GM12878 (cell line): Measurements from ENCODE around the gene ABL2. TPM values are rescaled to one million over a fixed set of nuclear protein-coding genes. Genes with fewer than 3 reads are reported as not detected.
A peak's percentile ranks its signal among the peaks of the same experiment; 100 is the strongest.

Source experiments
- BCLAF1 ChIP-seq: fragments of 450-650 bp; IDR thresholded peaks from 2 replicates; pipeline ENCODE4 v1.6.1; 2017; ENCODE audit warnings: antibody characterized with exemption, mild to moderate bottlenecking, moderate library complexity
- CEBPB ChIP-seq, 2 experiments: fragments of 150-350 bp in 1 of 2; IDR thresholded peaks; 2 replicates each; pipeline ENCODE4 v1.6.1; 2012 to 2014; ENCODE audit warnings: low read depth in 2 of 2, low read length in 2 of 2, borderline replicate concordance in 1 of 2, inconsistent platforms in 1 of 2
- CTCF ChIP-seq, 3 experiments: IDR thresholded peaks in 2 of 3; conservative IDR thresholded peaks in 1 of 3; 2 replicates each; pipeline ENCODE4 v1.5.1; 2011; ENCODE audit warnings: low read depth in 3 of 3, low read length in 3 of 3, mild to moderate bottlenecking in 3 of 3, control low read depth in 2 of 3, moderate library complexity in 2 of 3, inconsistent platforms in 1 of 3, mixed read lengths in 1 of 3; ENCODE audit not compliant: control insufficient read depth in 2 of 3, insufficient read depth in 1 of 3; ENCODE audit errors: extremely low read depth in 1 of 3
- EP300 ChIP-seq, 2 experiments: fragments of 150-350 bp in 1 of 2; IDR thresholded peaks; 2 replicates each; pipeline ENCODE4 v1.6.1; 2011 to 2012; ENCODE audit warnings: low read depth in 2 of 2, low read length in 2 of 2, borderline replicate concordance in 1 of 2, improper control_type of control experiment in 1 of 2, inconsistent platforms in 1 of 2; ENCODE audit not compliant: control insufficient read depth in 1 of 2
- GATAD2B ChIP-seq: fragments of 450-650 bp; conservative IDR thresholded peaks from 2 replicates; pipeline ENCODE4 v1.6.1; 2017; ENCODE audit warnings: low read depth, mild to moderate bottlenecking, moderate library complexity
- HDAC6 ChIP-seq: fragments of 200-600 bp; sonication (generic); IDR thresholded peaks from one replicate; pipeline ENCODE4 v1.8.0; 2017; ENCODE audit warnings: antibody characterized with exemption; ENCODE audit not compliant: unreplicated experiment
- IKZF1 ChIP-seq: fragments of 450-650 bp; conservative IDR thresholded peaks from 2 replicates; pipeline ENCODE4 v1.6.1; 2017; ENCODE audit warnings: antibody characterized with exemption, mild to moderate bottlenecking
- KLF5 ChIP-seq: fragments of 450-650 bp; IDR thresholded peaks from 2 replicates; pipeline ENCODE4 v1.6.1; 2014; ENCODE audit warnings: mild to moderate bottlenecking; ENCODE audit not compliant: partially characterized antibody
- NFXL1 ChIP-seq: fragments of 450-650 bp; IDR thresholded peaks from 2 replicates; pipeline ENCODE4 v1.6.1; 2017; ENCODE audit warnings: antibody characterized with exemption, mild to moderate bottlenecking, borderline replicate concordance
- PKNOX1 ChIP-seq: fragments of 450-650 bp; IDR thresholded peaks from 2 replicates; pipeline ENCODE4 v1.6.1; 2016; ENCODE audit warnings: mild to moderate bottlenecking
- POLR2A ChIP-seq: IDR thresholded peaks from 2 replicates; pipeline ENCODE4 v1.6.1; 2011; ENCODE audit warnings: low read depth, mild to moderate bottlenecking, low read length
- POLR2AphosphoS5 ChIP-seq: IDR thresholded peaks from 2 replicates; pipeline ENCODE4 v1.6.1; 2011; ENCODE audit warnings: mild to moderate bottlenecking, low read length, inconsistent platforms
- RB1 ChIP-seq: fragments of 450-650 bp; formaldehyde crosslinking; IDR thresholded peaks from 2 replicates; pipeline ENCODE4 v1.6.1; 2017; ENCODE audit warnings: mild to moderate bottlenecking, borderline replicate concordance
- SP1 ChIP-seq: IDR thresholded peaks from one replicate; pipeline ENCODE4 v1.6.1; 2011; ENCODE audit warnings: low read depth, low read length
- polyA plus RNA-seq, 11 experiments: library from polyadenylated mRNA; depleted of rRNA in 4 of 11; unstranded in 6 of 11; stranded (reverse) in 5 of 11; fragments of >200 nt; fragmentation: Nextera tagmentation in 4 of 11; fragmentation: Illumina TruSeq in 1 of 11; extraction: Ambion mirVana in 4 of 11; extraction: Trizol in 1 of 11; gene quantifications; 1 replicate in 1 of 11; 2 replicates in 10 of 11; pipeline versions ENCODE4 v1.2.1 to v1.2.3, GENCODE V29; 2011 to 2016; ENCODE audit warnings: inconsistent platforms in 2 of 11, missing spikeins in 2 of 11, low read depth in 1 of 11
- total RNA-seq, 4 experiments: library from RNA; depleted of rRNA in 3 of 4; stranded (reverse); fragments of >200 nt in 3 of 4; fragmentation: Illumina TruSeq in 1 of 4; extraction: Trizol in 1 of 4; gene quantifications; 2 replicates each; pipeline versions ENCODE4 v1.2.1 to v1.2.3, GENCODE V29; 2013 to 2021
- TF ChIP-seq, protein P1 (sequence below): IDR thresholded peaks from 2 replicates; pipeline ENCODE4 v1.6.1; 2011; ENCODE audit warnings: borderline replicate concordance, low read depth, mild to moderate bottlenecking, moderate library complexity, mixed read lengths, low read length; ENCODE audit not compliant: insufficient read depth; ENCODE audit errors: extremely low read length
- TF ChIP-seq, protein P2 (sequence below): IDR thresholded peaks from 2 replicates; pipeline ENCODE4 v1.6.1; 2012; ENCODE audit warnings: low read depth, low read length, improper control_type of control experiment
- TF ChIP-seq, protein P3 (sequence below): fragments of 150-350 bp; IDR thresholded peaks from 2 replicates; pipeline ENCODE4 v1.6.1; 2016; ENCODE audit warnings: low read depth, low read length

ABL2 gene
- total and polyA plus RNA-seq, 10 of the 15 experiments (the other 5 are each of a cell fraction or from before 2014, with no cell fraction given) = 0.57 to 9.4 (median 3.6) TPM

GRCh38 chr1:179081687-179082332 is 147.7 kb downstream of the ABL2 start, which contains the start of gene TOR3A (continued):
- TF ChIP-seq, protein P1, sequence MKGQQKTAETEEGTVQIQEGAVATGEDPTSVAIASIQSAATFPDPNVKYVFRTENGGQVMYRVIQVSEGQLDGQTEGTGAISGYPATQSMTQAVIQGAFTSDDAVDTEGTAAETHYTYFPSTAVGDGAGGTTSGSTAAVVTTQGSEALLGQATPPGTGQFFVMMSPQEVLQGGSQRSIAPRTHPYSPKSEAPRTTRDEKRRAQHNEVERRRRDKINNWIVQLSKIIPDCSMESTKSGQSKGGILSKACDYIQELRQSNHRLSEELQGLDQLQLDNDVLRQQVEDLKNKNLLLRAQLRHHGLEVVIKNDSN = peak; percentile 93
- no peak for TF ChIP-seq CTCF (IDR thresholded peaks at IDR 0.05 in 2 of 3, conservative IDR thresholded peaks at IDR 0.05 in 1 of 3; ENCODE audit: control insufficient read depth in 2 of 3, extremely low read depth in 1 of 3, insufficient read depth in 1 of 3, low read depth in 3 of 3, low read length in 3 of 3)
- TF ChIP-seq SP1 = peak; percentile 78
- TF ChIP-seq PKNOX1 = peak; percentile 97
- no peak for TF ChIP-seq HDAC6
- peak; percentile 26; the same call in 1 of the 2 replicates for TF ChIP-seq RB1
- no peak for TF ChIP-seq BCLAF1
- TF ChIP-seq, protein P2, sequence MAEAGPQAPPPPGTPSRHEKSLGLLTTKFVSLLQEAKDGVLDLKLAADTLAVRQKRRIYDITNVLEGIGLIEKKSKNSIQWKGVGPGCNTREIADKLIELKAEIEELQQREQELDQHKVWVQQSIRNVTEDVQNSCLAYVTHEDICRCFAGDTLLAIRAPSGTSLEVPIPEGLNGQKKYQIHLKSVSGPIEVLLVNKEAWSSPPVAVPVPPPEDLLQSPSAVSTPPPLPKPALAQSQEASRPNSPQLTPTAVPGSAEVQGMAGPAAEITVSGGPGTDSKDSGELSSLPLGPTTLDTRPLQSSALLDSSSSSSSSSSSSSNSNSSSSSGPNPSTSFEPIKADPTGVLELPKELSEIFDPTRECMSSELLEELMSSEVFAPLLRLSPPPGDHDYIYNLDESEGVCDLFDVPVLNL = peak; percentile 62; the same call in 1 of the 2 replicates
- peak; percentile 85 for TF ChIP-seq IKZF1
- peak; percentile 98 for TF ChIP-seq POLR2A
- no peak for TF ChIP-seq NFXL1
- peak; percentile 82 for TF ChIP-seq POLR2AphosphoS5
- TF ChIP-seq, protein P3, sequence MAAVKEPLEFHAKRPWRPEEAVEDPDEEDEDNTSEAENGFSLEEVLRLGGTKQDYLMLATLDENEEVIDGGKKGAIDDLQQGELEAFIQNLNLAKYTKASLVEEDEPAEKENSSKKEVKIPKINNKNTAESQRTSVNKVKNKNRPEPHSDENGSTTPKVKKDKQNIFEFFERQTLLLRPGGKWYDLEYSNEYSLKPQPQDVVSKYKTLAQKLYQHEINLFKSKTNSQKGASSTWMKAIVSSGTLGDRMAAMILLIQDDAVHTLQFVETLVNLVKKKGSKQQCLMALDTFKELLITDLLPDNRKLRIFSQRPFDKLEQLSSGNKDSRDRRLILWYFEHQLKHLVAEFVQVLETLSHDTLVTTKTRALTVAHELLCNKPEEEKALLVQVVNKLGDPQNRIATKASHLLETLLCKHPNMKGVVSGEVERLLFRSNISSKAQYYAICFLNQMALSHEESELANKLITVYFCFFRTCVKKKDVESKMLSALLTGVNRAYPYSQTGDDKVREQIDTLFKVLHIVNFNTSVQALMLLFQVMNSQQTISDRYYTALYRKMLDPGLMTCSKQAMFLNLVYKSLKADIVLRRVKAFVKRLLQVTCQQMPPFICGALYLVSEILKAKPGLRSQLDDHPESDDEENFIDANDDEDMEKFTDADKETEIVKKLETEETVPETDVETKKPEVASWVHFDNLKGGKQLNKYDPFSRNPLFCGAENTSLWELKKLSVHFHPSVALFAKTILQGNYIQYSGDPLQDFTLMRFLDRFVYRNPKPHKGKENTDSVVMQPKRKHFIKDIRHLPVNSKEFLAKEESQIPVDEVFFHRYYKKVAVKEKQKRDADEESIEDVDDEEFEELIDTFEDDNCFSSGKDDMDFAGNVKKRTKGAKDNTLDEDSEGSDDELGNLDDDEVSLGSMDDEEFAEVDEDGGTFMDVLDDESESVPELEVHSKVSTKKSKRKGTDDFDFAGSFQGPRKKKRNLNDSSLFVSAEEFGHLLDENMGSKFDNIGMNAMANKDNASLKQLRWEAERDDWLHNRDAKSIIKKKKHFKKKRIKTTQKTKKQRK = no peak
- peak in 1 of 2 experiments; percentile 52; a peak in 1 of 4 replicates for TF ChIP-seq EP300 (IDR thresholded peaks at IDR 0.05; ENCODE audit: borderline replicate concordance in 1 of 2, control insufficient read depth in 1 of 2, low read depth in 2 of 2, low read length in 2 of 2)
- TF ChIP-seq CEBPB (IDR thresholded peaks at IDR 0.05; ENCODE audit: borderline replicate concordance in 1 of 2, low read depth in 2 of 2, low read length in 2 of 2) = no peak
- no peak for TF ChIP-seq KLF5
- peak; percentile 79; the same call in 1 of the 2 replicates for TF ChIP-seq GATAD2B
